ENCODE results near the gene SOAT1. TPM values are rescaled to one million over a fixed set of nuclear protein-coding genes. Genes with fewer than 3 reads are reported as not detected.

SOAT1 gene
- total and polyA plus RNA-seq, 2 of the 8 experiments (the other 6 are each of a cell fraction or from before 2014, with no cell fraction given): 2.7 to 4.7 TPM

- no peak for FAIRE-seq
- no peak overlapping the region for H3K23ac ChIP-seq (ENCODE audit: insufficient read length)
- WGBS, 2 experiments (ENCODE audit: extremely low coverage in 1 of 2, insufficient coverage in 1 of 2, insufficient read length in 1 of 2, insufficient replicate concordance in 2 of 2, low coverage in 1 of 2, low lambda C conversion rate in 2 of 2, missing lambda C conversion rate in 1 of 2): 82% methylated on average over 3 of the region's 3 CpGs; no CpG with 5 or more reads in 1 of the 2 experiments
- no peak overlapping the region for H3K56ac ChIP-seq (replicated peaks; ENCODE audit: insufficient read length, low read depth, low read length)
- H3K27ac ChIP-seq (ENCODE audit: low read depth, low read length): no peak overlapping the region
- no peak overlapping the region for H3K18ac ChIP-seq (ENCODE audit: extremely low read depth, low read length)
- ChIA-PET POLR2A (ENCODE audit: partially characterized antibody) (no interaction called here), CTCF (ENCODE audit: partially characterized antibody) (no interaction called here)
- H2AK5ac ChIP-seq (ENCODE audit: low read depth, low read length): no peak overlapping the region
- H3K4me1 ChIP-seq (replicated peaks in 1 of 4; ENCODE audit: control insufficient read depth in 3 of 4, insufficient read depth in 4 of 4, low read length in 3 of 4): no peaks in the 10 kb centered on the region
- H3K27me3 ChIP-seq (replicated peaks in 1 of 4; ENCODE audit: control insufficient read depth in 3 of 4, extremely low read depth in 1 of 4, insufficient read depth in 3 of 4, low read length in 3 of 4): no peaks in the 10 kb centered on the region
- no peak overlapping the region for H3K9ac ChIP-seq (replicated peaks in 1 of 4; ENCODE audit: extremely low read depth in 1 of 4, low read depth in 3 of 4, low read length in 3 of 4)
- no peak overlapping the region for H2BK20ac ChIP-seq (ENCODE audit: low read length)
- H4K8ac ChIP-seq (ENCODE audit: extremely low read depth, insufficient read depth, low read length): no peak overlapping the region
- H4K91ac ChIP-seq (replicated peaks; ENCODE audit: insufficient read length, low read length): no peak overlapping the region
- no peak overlapping the region for H3K4me2 ChIP-seq (ENCODE audit: insufficient read depth in 1 of 2, low read depth in 2 of 2, low read length in 2 of 2)
- no peaks in the 10 kb centered on the region for H3K23me2 ChIP-seq (ENCODE audit: low read depth, low read length)
- no peaks in the 10 kb centered on the region for H4K20me1 ChIP-seq (replicated peaks in 1 of 2; ENCODE audit: control insufficient read depth in 1 of 2, insufficient read depth in 2 of 2, low read length in 2 of 2)
- no peak overlapping the region for H2BK120ac ChIP-seq (replicated peaks; ENCODE audit: low read depth, low read length)
- no peaks in the 10 kb centered on the region for H3K79me1 ChIP-seq (ENCODE audit: low read depth, low read length)
- no peak overlapping the region for H4K5ac ChIP-seq (ENCODE audit: insufficient read length, low read depth, low read length)
- H3K79me2 ChIP-seq (ENCODE audit: control insufficient read depth in 1 of 2, insufficient read depth in 2 of 2, low read length in 2 of 2): no peaks in the 10 kb centered on the region
- no peaks in the 10 kb centered on the region; a peak in 1 of 4 replicates for H3K9me3 ChIP-seq (ENCODE audit: insufficient read depth in 2 of 2, low read depth in 1 of 2, low read length in 1 of 2)
- no peak for TF ChIP-seq HDAC2 (IDR thresholded peaks at IDR 0.05; ENCODE audit: borderline replicate concordance in 1 of 2, low read depth in 2 of 2, low read length in 2 of 2)
- TF ChIP-seq E2F6 (IDR thresholded peaks at IDR 0.05): no peak
- TF ChIP-seq SUZ12 (IDR thresholded peaks at IDR 0.05; ENCODE audit: low read length): no peak
- no peak for TF ChIP-seq NRF1 (IDR thresholded peaks at IDR 0.05; ENCODE audit: low read depth, low read length)
- TF ChIP-seq PHF8 (conservative IDR thresholded peaks at IDR 0.05; ENCODE audit: low read depth, low read length): no peak
- no peak for TF ChIP-seq SIN3A (conservative IDR thresholded peaks at IDR 0.05 in 1 of 2, IDR thresholded peaks at IDR 0.05 in 1 of 2; ENCODE audit: low read depth in 1 of 2, low read length in 2 of 2)
- no peak for TF ChIP-seq CBX5 (IDR thresholded peaks at IDR 0.05; ENCODE audit: low read depth, low read length)
- no peak for TF ChIP-seq RFX5 (IDR thresholded peaks at IDR 0.05; ENCODE audit: borderline replicate concordance, low read depth, low read length)
- DNase-seq (ENCODE audit: low read depth in 1 of 2, low spot score in 2 of 2): no peak
- no peak overlapping the region for H2AFZ ChIP-seq (ENCODE audit: low read length)
- no peak overlapping the region for H2BK15ac ChIP-seq (ENCODE audit: low read length)
- H3K36me3 ChIP-seq (ENCODE audit: control insufficient read depth in 2 of 4, insufficient read depth in 4 of 4, low read length in 3 of 4): no peaks in the 10 kb centered on the region
- no peak overlapping the region for H3K14ac ChIP-seq (ENCODE audit: insufficient read length)
- H2BK12ac ChIP-seq (ENCODE audit: low read depth, low read length): no peak overlapping the region
- no peak overlapping the region for H3K4me3 ChIP-seq (ENCODE audit: extremely low read depth in 1 of 4, insufficient read depth in 2 of 4, low read depth in 3 of 4, low read length in 4 of 4)
- H3K4ac ChIP-seq (replicated peaks; ENCODE audit: insufficient read length, low read depth, low read length): no peak overlapping the region
- no peak overlapping the region for H2BK5ac ChIP-seq (ENCODE audit: low read depth, low read length)
Observed at GRCh38 chr1:179264507-179264906, 29.1 kb upstream of the SOAT1 start.
